ENCODE measurements around the gene YIF1A. TPM values are rescaled to one million over a fixed set of nuclear protein-coding genes. Genes with fewer than 3 reads are reported as not detected.
"Not testable (repeated sequence)": the region's sequence is repeated elsewhere in the genome, so short reads cannot be mapped to it uniquely, and the experiment has no call there.

The YIF1A gene
- total RNA-seq, 4 donors from 2014 or later = 77.7 to 168 (median 118) TPM

- no peak for TF ChIP-seq CTCF (IDR thresholded peaks at IDR 0.05)
- TF ChIP-seq POLR2A (IDR thresholded peaks at IDR 0.05) = no peak
- 92 to 98% methylated on average over 1 of the region's 1 CpG for WGBS, 2 donors
- no peak for DNase-seq
- Histone ChIP-seq H3K4me3 (replicated peaks in 1 of 3) (no peak overlapping the region), H3K9me3 (no peaks in the 10 kb centered on the region), H3K27me3 (no peaks in the 10 kb centered on the region), H3K36me3 (no peaks in the 10 kb centered on the region), H3K4me1 (peaks cover 0 to 27% of the 10 kb centered on the region in 2 donors), H3K27ac (no peak overlapping the region)
- intact Hi-C loops (cut with DNase I) = no loop called here
Observed at GRCh38 chr11:66323684-66324083, 34.7 kb upstream of the YIF1A start.

- no peak for TF ChIP-seq CTCF (IDR thresholded peaks at IDR 0.05)
- no peak for TF ChIP-seq POLR2A (IDR thresholded peaks at IDR 0.05)
- WGBS, 2 donors = 79 to 82% methylated on average over 11 of the region's 11 CpGs
- H3K27ac ChIP-seq = no peak overlapping the region
Observed at GRCh38 chr11:66322732-66323427, 33.9 kb upstream of the YIF1A start.

GRCh38 chr11:66321606-66322005, 32.7 kb upstream of the YIF1A start:
- H3K4me1 ChIP-seq = peaks cover 0 to 25% of the 10 kb centered on the region in 2 donors
- WGBS, 2 donors = 92 to 94% methylated on average over 4 of the region's 4 CpGs
- H3K4me3 ChIP-seq (replicated peaks in 1 of 3) = no peak overlapping the region
- intact Hi-C loops (cut with DNase I) = no loop called here
- no peak for DNase-seq
- TF ChIP-seq CTCF (IDR thresholded peaks at IDR 0.05) (no peak), POLR2A (IDR thresholded peaks at IDR 0.05) (no peak)
- H3K27me3 ChIP-seq = no peaks in the 10 kb centered on the region
- no peaks in the 10 kb centered on the region for H3K36me3 ChIP-seq
- peak overlapping the region in 1 of 3 donors; percentile 10 for H3K27ac ChIP-seq
- no peaks in the 10 kb centered on the region for H3K9me3 ChIP-seq

More at GRCh38 chr11:66322732-66323427, 33.9 kb upstream of the YIF1A start:
- peak; percentile 13 to 19 for DNase-seq
- Histone ChIP-seq H3K27me3 (no peaks in the 10 kb centered on the region), H3K9me3 (no peaks in the 10 kb centered on the region), H3K4me1 (peaks cover 0 to 24% of the 10 kb centered on the region in 2 donors), H3K36me3 (no peaks in the 10 kb centered on the region), H3K4me3 (replicated peaks in 1 of 3) (no peak overlapping the region)
- intact Hi-C loops (cut with DNase I) = no loop called here

- intact Hi-C loops (cut with DNase I); H3K27ac ChIP-seq; H3K36me3 ChIP-seq; H3K4me3 ChIP-seq (replicated peaks in 1 of 3); H3K27me3 ChIP-seq; DNase-seq; H3K9me3 ChIP-seq: not testable (repeated sequence)
- H3K4me1 ChIP-seq = peaks cover 0 to 20% of the 10 kb centered on the region in 2 donors
- 95 to 98% methylated on average over 6 of the region's 6 CpGs for WGBS, 2 donors
Observed at GRCh38 chr11:66320748-66321147, 31.8 kb upstream of the YIF1A start.

GRCh38 chr11:66320289-66320688, 31.3 kb upstream of the YIF1A start:
- H3K9me3 ChIP-seq; H3K36me3 ChIP-seq; intact Hi-C loops (cut with DNase I); H3K4me3 ChIP-seq (replicated peaks in 1 of 3); H3K27ac ChIP-seq; H3K27me3 ChIP-seq; DNase-seq: not testable (repeated sequence)
- 92 to 96% methylated on average over 2 of the region's 2 CpGs for WGBS, 2 donors
- peaks cover 0 to 20% of the 10 kb centered on the region in 2 donors for H3K4me1 ChIP-seq

- H3K4me3 ChIP-seq (replicated peaks in 1 of 3) = no peak overlapping the region
- 74 to 88% methylated on average over 3 of the region's 3 CpGs for WGBS, 2 donors
- peaks cover 3% of the 10 kb centered on the region for H3K27me3 ChIP-seq
- no peak overlapping the region for H3K27ac ChIP-seq
- no peak for TF ChIP-seq POLR2A (IDR thresholded peaks at IDR 0.05)
- no peak for TF ChIP-seq CTCF (IDR thresholded peaks at IDR 0.05)
- H3K4me1 ChIP-seq = peaks cover 0 to 20% of the 10 kb centered on the region in 2 donors
- DNase-seq = no peak
- intact Hi-C loops (cut with DNase I) = no loop called here
- H3K36me3 ChIP-seq = no peaks in the 10 kb centered on the region
- no peaks in the 10 kb centered on the region for H3K9me3 ChIP-seq
Observed at GRCh38 chr11:66318600-66318970, 29.6 kb upstream of the YIF1A start.
